H9 (cell line): ENCODE data around the gene ZRANB3. TPM values are rescaled to one million over a fixed set of nuclear protein-coding genes. Genes with fewer than 3 reads are reported as not detected.

Source experiments
- DNase-seq: peaks from one replicate; pipeline ENCODE4 v3.0.0-alpha.2; 2017
- H2AFZ ChIP-seq: one replicate; pipeline ENCODE4 v1.6.1; 2013; ENCODE audit warnings: mild to moderate bottlenecking, low read length, control low read depth, moderate library complexity
- H2AK5ac ChIP-seq: 2 replicates; pipeline ENCODE4 v1.6.1; 2013; ENCODE audit warnings: low read length, control low read depth, mixed read lengths; ENCODE audit not compliant: insufficient read length
- H2BK120ac ChIP-seq: one replicate; pipeline ENCODE4 v1.6.1; 2013; ENCODE audit warnings: low read depth, mild to moderate bottlenecking, low read length, control low read depth, inconsistent platforms; ENCODE audit not compliant: poor library complexity, severe bottlenecking
- H2BK12ac ChIP-seq: 2 replicates; pipeline ENCODE4 v1.6.1; 2013; ENCODE audit warnings: low read length, control low read depth, mixed read lengths, low read depth; ENCODE audit not compliant: insufficient read length
- H2BK15ac ChIP-seq: 2 replicates; pipeline ENCODE4 v1.6.1; 2013; ENCODE audit warnings: low read depth, low read length, control low read depth
- H2BK20ac ChIP-seq: one replicate; pipeline ENCODE4 v1.6.1; 2013; ENCODE audit warnings: low read depth, mild to moderate bottlenecking, low read length, control low read depth, inconsistent platforms; ENCODE audit not compliant: poor library complexity, severe bottlenecking
- H2BK5ac ChIP-seq: 2 replicates; pipeline ENCODE4 v1.6.1; 2013; ENCODE audit warnings: low read length, control low read depth, mixed read lengths; ENCODE audit not compliant: insufficient read length
- H3K14ac ChIP-seq: 2 replicates; pipeline ENCODE4 v1.6.1; 2013; ENCODE audit warnings: low read length, control low read depth; ENCODE audit not compliant: insufficient read depth
- H3K18ac ChIP-seq: 2 replicates; pipeline ENCODE4 v1.6.1; 2013; ENCODE audit warnings: low read depth, mild to moderate bottlenecking, mixed read lengths, low read length, control low read depth; ENCODE audit not compliant: insufficient read length
- H3K23ac ChIP-seq: 2 replicates; pipeline ENCODE4 v1.6.1; 2013; ENCODE audit warnings: low read length, control low read depth, mixed read lengths, low read depth; ENCODE audit not compliant: insufficient read length
- H3K23me2 ChIP-seq: 2 replicates; pipeline ENCODE4 v1.6.1; 2013; ENCODE audit warnings: low read depth, mild to moderate bottlenecking, mixed read lengths, low read length, control low read depth; ENCODE audit not compliant: insufficient read length, poor library complexity, severe bottlenecking
- H3K27ac ChIP-seq: 2 replicates; pipeline ENCODE4 v1.5.1; 2013; ENCODE audit warnings: low read length, control low read depth, mixed read lengths, low read depth; ENCODE audit not compliant: insufficient read length
- H3K27me3 ChIP-seq: 2 replicates; pipeline ENCODE4 v1.6.1; 2013; ENCODE audit warnings: low read length, control low read depth, inconsistent platforms; ENCODE audit not compliant: insufficient read depth
- H3K4ac ChIP-seq: 2 replicates; pipeline ENCODE4 v1.6.1; 2013; ENCODE audit warnings: low read depth, mild to moderate bottlenecking, control low read depth, inconsistent platforms, low read length, moderate library complexity
- H3K4me1 ChIP-seq: 2 replicates; pipeline ENCODE4 v1.6.1; 2013; ENCODE audit warnings: low read length, control low read depth, inconsistent platforms; ENCODE audit not compliant: insufficient read depth
- H3K4me2 ChIP-seq: 2 replicates; pipeline ENCODE4 v1.6.1; 2013; ENCODE audit warnings: low read length, control low read depth, mixed read lengths; ENCODE audit not compliant: insufficient read length, insufficient read depth
- H3K56ac ChIP-seq: 2 replicates; pipeline ENCODE4 v1.6.1; 2013; ENCODE audit warnings: low read depth, mild to moderate bottlenecking, mixed read lengths, low read length, control low read depth; ENCODE audit not compliant: insufficient read length
- H3K79me1 ChIP-seq: 2 replicates; pipeline ENCODE4 v1.6.1; 2013; ENCODE audit warnings: low read depth, mild to moderate bottlenecking, moderate library complexity, low read length, control low read depth, inconsistent platforms; ENCODE audit not compliant: insufficient read depth, poor library complexity, severe bottlenecking
- H3K79me2 ChIP-seq: 2 replicates; pipeline ENCODE4 v1.6.1; 2013; ENCODE audit warnings: low read length, control low read depth, inconsistent platforms; ENCODE audit not compliant: insufficient read depth
- H3K9ac ChIP-seq: 2 replicates; pipeline ENCODE4 v1.6.1; 2013; ENCODE audit warnings: low read length, control low read depth, mixed read lengths; ENCODE audit not compliant: insufficient read length; ENCODE audit errors: extremely low read depth
- H3K9me3 ChIP-seq: one replicate; pipeline ENCODE4 v1.6.1; 2013; ENCODE audit warnings: low read depth, low read length, inconsistent platforms; ENCODE audit not compliant: control insufficient read depth
- H3T11ph ChIP-seq: one replicate; pipeline ENCODE4 v1.6.1; 2013; ENCODE audit warnings: mild to moderate bottlenecking, low read length, control low read depth, inconsistent platforms
- H4K20me1 ChIP-seq: one replicate; pipeline ENCODE4 v1.6.1; 2013; ENCODE audit not compliant: control insufficient read depth, insufficient read length, insufficient read depth
- H4K5ac ChIP-seq: 2 replicates; pipeline ENCODE4 v1.6.1; 2013; ENCODE audit warnings: low read depth, mild to moderate bottlenecking, mixed read lengths, low read length, control low read depth; ENCODE audit not compliant: insufficient read length
- H4K8ac ChIP-seq: replicated peaks from 2 replicates; pipeline ENCODE4 v1.6.1; 2013; ENCODE audit warnings: low read length, control low read depth, mixed read lengths, low read depth; ENCODE audit not compliant: insufficient read length
- H4K91ac ChIP-seq: 2 replicates; pipeline ENCODE4 v1.6.1; 2013; ENCODE audit warnings: low read depth, mild to moderate bottlenecking, moderate library complexity, mixed read lengths, low read length, control low read depth; ENCODE audit not compliant: insufficient read length
- H3K27ac Mint-ChIP-seq, 3 experiments: 2 replicates in 2 of 3; 3 replicates in 1 of 3; pipeline ENCODE4 v1.8.0; 2020 to 2021; ENCODE audit warnings: mixed read lengths in 3 of 3, mild to moderate bottlenecking in 1 of 3, moderate library complexity in 1 of 3
- H3K27me3 Mint-ChIP-seq: 2 replicates; pipeline ENCODE4 v1.8.0; 2021; ENCODE audit warnings: low read depth, mild to moderate bottlenecking, moderate library complexity, mixed read lengths
- H3K36me3 Mint-ChIP-seq, 3 experiments: 2 replicates in 2 of 3; 3 replicates in 1 of 3; pipeline ENCODE4 v1.8.0; 2020 to 2021; ENCODE audit warnings: low read depth in 3 of 3, mixed read lengths in 3 of 3; ENCODE audit not compliant: insufficient read depth in 1 of 3
- H3K4me1 Mint-ChIP-seq, 2 experiments: 2 replicates each; pipeline ENCODE4 v1.8.0; 2020; ENCODE audit warnings: mixed read lengths in 2 of 2
- H3K4me3 Mint-ChIP-seq, 2 experiments: 2 replicates in 1 of 2; 3 replicates in 1 of 2; pipeline ENCODE4 v1.8.0; 2020 to 2021; ENCODE audit warnings: mild to moderate bottlenecking in 2 of 2, mixed read lengths in 2 of 2, moderate library complexity in 1 of 2
- H3K9me3 Mint-ChIP-seq, 2 experiments: 2 replicates in 1 of 2; 3 replicates in 1 of 2; pipeline ENCODE4 v1.8.0; 2020; ENCODE audit warnings: mild to moderate bottlenecking in 2 of 2, mixed read lengths in 2 of 2, moderate library complexity in 1 of 2
- WGBS: extraction: QIAGEN DNeasy Blood & Tissue Kit; methylation state at CpG from one replicate; pipeline ENCODE4 v1.1.7; 2013; ENCODE audit warnings: missing lambda C conversion rate, low lambda C conversion rate, mixed read lengths; ENCODE audit not compliant: insufficient read length; ENCODE audit errors: extremely low coverage; 5-methylcytosine and 5-hydroxymethylcytosine counted together
- total RNA-seq: library from RNA; stranded (reverse); gene quantifications from 2 replicates; pipeline ENCODE4 v1.2.1, GENCODE V29; 2021
- TF ChIP-seq, protein P1 (sequence below): fragments of 200-600 bp; sonication (generic); conservative IDR thresholded peaks from 3 replicates; pipeline ENCODE4 v1.8.0; 2021; ENCODE audit warnings: antibody characterized with exemption, mild to moderate bottlenecking

ZRANB3 gene
- total RNA-seq, 1 experiment from 2014 or later: 16.7 TPM

DNA sequence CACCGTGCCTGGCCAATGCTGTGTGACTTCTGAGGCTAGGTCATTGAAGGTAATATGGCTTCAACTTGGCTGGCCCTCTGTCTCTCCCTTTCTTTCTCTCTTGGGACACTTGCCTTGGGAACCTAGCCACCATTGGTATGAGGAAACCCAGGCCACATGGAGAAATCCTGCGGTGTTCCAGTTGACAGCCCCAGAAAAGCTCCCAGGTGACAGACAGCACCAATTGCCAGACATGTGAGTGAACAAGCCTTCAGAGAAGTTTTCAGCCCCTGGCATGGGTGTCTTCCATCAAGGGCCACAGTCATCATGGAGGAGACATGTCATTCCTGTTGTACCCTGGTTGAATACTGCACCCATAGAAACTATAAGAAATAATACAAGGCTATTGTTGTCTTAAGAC lies 292.4 kb downstream of the ZRANB3 start:
- Histone ChIP-seq H3K14ac (no peak overlapping the region), H4K91ac (no peak overlapping the region), H3K27me3 (no peaks in the 10 kb centered on the region), H3K4me2 (no peak overlapping the region), H2BK120ac (no peak overlapping the region), H3K23me2 (no peaks in the 10 kb centered on the region), H3K56ac (no peak overlapping the region), H3K18ac (no peak overlapping the region), H4K5ac (no peak overlapping the region), H2AK5ac (no peak overlapping the region), H2AFZ (no peak overlapping the region), H3K23ac (no peak overlapping the region), H3T11ph (no peak overlapping the region), H3K9ac (no peak overlapping the region), H2BK20ac (no peak overlapping the region), H4K8ac (no peak overlapping the region), H4K20me1 (no peaks in the 10 kb centered on the region), H2BK5ac (no peak overlapping the region), H3K79me2 (no peaks in the 10 kb centered on the region), H3K27ac (no peak overlapping the region), H3K9me3 (no peaks in the 10 kb centered on the region), H3K79me1 (no peaks in the 10 kb centered on the region), H2BK15ac (no peak overlapping the region), H3K4ac (no peak overlapping the region), H3K4me1 (no peaks in the 10 kb centered on the region), H2BK12ac (no peak overlapping the region)
- Mint-ChIP-seq H3K9me3 (no peaks in the 10 kb centered on the region; a peak in 1 of 5 replicates), H3K36me3 (0 out of 7 replicates have a peak, but pooled peaks cover 0 to 3% (median 0%) of the 10 kb centered on the region in 3 experiments), H3K27me3 (no peaks in the 10 kb centered on the region), H3K4me1 (no peaks in the 10 kb centered on the region), H3K27ac (no peak overlapping the region; a peak in 1 of 7 replicates), H3K4me3 (no peak overlapping the region)
- WGBS: no CpG with 5 or more reads among the region's 2 CpGs
- TF ChIP-seq, protein P1, sequence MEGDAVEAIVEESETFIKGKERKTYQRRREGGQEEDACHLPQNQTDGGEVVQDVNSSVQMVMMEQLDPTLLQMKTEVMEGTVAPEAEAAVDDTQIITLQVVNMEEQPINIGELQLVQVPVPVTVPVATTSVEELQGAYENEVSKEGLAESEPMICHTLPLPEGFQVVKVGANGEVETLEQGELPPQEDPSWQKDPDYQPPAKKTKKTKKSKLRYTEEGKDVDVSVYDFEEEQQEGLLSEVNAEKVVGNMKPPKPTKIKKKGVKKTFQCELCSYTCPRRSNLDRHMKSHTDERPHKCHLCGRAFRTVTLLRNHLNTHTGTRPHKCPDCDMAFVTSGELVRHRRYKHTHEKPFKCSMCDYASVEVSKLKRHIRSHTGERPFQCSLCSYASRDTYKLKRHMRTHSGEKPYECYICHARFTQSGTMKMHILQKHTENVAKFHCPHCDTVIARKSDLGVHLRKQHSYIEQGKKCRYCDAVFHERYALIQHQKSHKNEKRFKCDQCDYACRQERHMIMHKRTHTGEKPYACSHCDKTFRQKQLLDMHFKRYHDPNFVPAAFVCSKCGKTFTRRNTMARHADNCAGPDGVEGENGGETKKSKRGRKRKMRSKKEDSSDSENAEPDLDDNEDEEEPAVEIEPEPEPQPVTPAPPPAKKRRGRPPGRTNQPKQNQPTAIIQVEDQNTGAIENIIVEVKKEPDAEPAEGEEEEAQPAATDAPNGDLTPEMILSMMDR: no peak
- no peak for DNase-seq
